Lower leg skin (tissue), 3 donors: ENCODE measurements around the gene SREBF1.

Experiments
- POLR2A ChIP-seq, 2 donors: fragments of 450-650 bp; IDR thresholded peaks; one replicate each; pipeline ENCODE4 v1.6.1; 2016 to 2017; ENCODE audit warnings: antibody characterized with exemption in 2 of 2, mild to moderate bottlenecking in 1 of 2, moderate library complexity in 1 of 2
- TF ChIP-seq, protein P1 (sequence below), 3 donors: fragments of 450-650 bp; IDR thresholded peaks; one replicate each; pipeline ENCODE4 v1.5.1; 2016; ENCODE audit warnings: antibody characterized with exemption in 3 of 3, mild to moderate bottlenecking in 3 of 3, moderate library complexity in 2 of 3

DNA sequence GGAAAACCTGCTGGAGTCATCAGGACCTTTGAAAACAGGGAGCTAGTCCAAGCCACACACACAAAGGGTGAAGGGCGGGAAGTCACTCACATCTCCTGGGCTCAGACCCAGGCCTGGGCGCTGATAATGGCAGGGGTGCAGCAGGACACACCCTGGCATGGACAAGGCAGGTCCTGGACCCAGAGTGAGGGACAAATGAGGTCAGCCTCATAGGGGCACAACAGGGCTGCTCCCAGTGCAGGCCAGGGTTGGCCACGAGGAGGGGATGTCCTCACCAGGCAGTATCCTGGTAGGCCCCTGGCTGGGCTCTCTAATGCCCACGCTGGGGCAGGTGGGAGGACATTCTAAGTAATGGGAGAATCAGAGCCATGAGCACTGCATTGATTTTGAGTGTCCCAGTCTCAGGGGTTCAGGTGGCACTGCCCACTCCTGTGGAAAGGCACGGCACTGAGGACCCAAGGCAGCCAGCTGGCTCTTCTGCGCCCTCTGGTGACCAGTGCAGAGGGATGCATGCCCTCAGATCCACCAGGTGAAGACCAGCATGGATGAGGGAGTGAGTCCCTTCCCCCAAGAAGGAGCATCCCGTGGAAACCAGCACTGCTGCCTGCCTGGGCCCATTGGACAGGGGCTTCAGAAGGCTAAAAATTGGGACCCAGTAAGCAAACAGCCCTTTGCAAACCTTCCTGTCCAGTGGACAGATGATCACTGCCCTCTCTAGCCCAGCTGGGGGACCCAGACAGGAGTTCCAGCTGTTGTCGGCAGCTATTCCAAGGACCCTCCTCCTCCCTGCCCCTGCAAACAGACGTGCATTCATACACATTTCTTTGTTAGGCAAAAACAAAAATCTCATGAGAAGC lies 23.4 kb upstream of the SREBF1 start:
- TF ChIP-seq, protein P1, sequence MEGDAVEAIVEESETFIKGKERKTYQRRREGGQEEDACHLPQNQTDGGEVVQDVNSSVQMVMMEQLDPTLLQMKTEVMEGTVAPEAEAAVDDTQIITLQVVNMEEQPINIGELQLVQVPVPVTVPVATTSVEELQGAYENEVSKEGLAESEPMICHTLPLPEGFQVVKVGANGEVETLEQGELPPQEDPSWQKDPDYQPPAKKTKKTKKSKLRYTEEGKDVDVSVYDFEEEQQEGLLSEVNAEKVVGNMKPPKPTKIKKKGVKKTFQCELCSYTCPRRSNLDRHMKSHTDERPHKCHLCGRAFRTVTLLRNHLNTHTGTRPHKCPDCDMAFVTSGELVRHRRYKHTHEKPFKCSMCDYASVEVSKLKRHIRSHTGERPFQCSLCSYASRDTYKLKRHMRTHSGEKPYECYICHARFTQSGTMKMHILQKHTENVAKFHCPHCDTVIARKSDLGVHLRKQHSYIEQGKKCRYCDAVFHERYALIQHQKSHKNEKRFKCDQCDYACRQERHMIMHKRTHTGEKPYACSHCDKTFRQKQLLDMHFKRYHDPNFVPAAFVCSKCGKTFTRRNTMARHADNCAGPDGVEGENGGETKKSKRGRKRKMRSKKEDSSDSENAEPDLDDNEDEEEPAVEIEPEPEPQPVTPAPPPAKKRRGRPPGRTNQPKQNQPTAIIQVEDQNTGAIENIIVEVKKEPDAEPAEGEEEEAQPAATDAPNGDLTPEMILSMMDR (IDR thresholded peaks at IDR 0.05), result peak in 1 of 3 donors; percentile 79
- no peak for TF ChIP-seq POLR2A (IDR thresholded peaks at IDR 0.05)
